ENCODE measurements around the gene KIF26A.

DNA sequence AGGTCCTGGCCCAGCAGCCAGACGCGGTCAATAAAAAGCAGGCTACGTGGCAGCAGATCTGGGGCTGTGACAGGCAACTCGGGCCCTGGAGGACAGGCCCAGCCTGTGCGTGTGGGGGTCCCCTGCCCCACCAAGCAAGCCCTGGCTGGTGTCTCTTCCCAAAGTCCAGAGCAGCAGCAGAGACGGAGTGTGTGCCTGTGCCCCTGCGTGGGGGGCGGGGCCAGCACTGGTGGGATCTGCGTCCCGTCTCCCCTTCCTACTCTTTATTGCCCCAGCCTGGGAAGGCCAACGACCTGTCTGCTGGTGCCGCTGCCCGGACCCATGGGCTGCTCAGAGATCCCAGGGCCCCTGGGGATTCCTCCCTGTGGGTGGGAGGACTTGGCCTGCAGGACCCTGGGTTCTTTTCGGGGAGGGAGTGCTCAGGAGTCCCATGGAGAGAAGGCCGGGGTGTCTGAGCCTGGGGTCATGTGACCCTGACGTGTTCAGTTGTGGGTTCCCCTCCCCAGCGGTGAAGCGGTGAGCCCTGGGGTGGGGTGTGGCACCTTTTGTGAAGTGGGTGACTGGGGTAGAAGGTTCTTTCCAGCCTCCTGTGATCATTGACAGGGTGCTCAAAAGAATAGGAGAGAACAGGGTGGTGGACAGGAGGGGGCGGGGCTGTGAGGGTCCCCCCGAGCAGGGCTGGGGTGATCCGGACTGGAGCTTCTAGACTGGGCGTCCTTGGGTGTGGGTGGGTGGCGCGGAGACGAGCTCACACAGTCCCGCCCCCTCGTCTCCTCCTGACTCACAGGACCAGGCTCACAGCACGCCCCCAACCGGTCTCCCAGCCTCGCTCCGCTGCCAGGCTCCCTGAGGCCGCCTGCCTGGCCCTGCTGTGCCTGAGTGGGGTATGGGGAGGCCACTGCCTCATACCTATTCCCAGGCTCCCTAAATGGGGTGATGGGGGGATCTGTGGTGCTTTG, 30.5 kb upstream of the KIF26A start:
- no peak for TF ChIP-seq POLR2A (IDR thresholded peaks at IDR 0.05)
- TF ChIP-seq, protein P1, sequence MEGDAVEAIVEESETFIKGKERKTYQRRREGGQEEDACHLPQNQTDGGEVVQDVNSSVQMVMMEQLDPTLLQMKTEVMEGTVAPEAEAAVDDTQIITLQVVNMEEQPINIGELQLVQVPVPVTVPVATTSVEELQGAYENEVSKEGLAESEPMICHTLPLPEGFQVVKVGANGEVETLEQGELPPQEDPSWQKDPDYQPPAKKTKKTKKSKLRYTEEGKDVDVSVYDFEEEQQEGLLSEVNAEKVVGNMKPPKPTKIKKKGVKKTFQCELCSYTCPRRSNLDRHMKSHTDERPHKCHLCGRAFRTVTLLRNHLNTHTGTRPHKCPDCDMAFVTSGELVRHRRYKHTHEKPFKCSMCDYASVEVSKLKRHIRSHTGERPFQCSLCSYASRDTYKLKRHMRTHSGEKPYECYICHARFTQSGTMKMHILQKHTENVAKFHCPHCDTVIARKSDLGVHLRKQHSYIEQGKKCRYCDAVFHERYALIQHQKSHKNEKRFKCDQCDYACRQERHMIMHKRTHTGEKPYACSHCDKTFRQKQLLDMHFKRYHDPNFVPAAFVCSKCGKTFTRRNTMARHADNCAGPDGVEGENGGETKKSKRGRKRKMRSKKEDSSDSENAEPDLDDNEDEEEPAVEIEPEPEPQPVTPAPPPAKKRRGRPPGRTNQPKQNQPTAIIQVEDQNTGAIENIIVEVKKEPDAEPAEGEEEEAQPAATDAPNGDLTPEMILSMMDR (IDR thresholded peaks at IDR 0.05 in 4 of 5, conservative IDR thresholded peaks at IDR 0.05 in 1 of 5) = no peak
